ENCODE measurements around the gene PITRM1. TPM values are rescaled to one million over a fixed set of nuclear protein-coding genes. Genes with fewer than 3 reads are reported as not detected.
A peak's percentile ranks its signal among the peaks of the same experiment; 100 is the strongest.

Gene PITRM1
- polyA plus RNA-seq, 1 experiment: 68.5 TPM

GRCh38 chr10:3208481-3209406 is 36.2 kb upstream of the PITRM1 start:
- POLR2A ChIA-PET: no interaction called here
- Histone ChIP-seq H3K4me3 (ENCODE audit: low read depth, low read length) (no peak overlapping the region), H3K27me3 (ENCODE audit: control insufficient read depth, insufficient read depth, low read length) (peaks cover 15% of the 10 kb centered on the region), H3K36me3 (ENCODE audit: control insufficient read depth, insufficient read depth, low read length) (no peaks in the 10 kb centered on the region)
- TF ChIP-seq, protein P1, sequence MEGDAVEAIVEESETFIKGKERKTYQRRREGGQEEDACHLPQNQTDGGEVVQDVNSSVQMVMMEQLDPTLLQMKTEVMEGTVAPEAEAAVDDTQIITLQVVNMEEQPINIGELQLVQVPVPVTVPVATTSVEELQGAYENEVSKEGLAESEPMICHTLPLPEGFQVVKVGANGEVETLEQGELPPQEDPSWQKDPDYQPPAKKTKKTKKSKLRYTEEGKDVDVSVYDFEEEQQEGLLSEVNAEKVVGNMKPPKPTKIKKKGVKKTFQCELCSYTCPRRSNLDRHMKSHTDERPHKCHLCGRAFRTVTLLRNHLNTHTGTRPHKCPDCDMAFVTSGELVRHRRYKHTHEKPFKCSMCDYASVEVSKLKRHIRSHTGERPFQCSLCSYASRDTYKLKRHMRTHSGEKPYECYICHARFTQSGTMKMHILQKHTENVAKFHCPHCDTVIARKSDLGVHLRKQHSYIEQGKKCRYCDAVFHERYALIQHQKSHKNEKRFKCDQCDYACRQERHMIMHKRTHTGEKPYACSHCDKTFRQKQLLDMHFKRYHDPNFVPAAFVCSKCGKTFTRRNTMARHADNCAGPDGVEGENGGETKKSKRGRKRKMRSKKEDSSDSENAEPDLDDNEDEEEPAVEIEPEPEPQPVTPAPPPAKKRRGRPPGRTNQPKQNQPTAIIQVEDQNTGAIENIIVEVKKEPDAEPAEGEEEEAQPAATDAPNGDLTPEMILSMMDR (IDR thresholded peaks at IDR 0.05; ENCODE audit: insufficient read depth, low read depth, low read length): no peak
- DNase-seq (ENCODE audit: low read depth): no peak
- CTCF ChIA-PET: interaction anchor here (0.5 to 1.0 kb wide), 2 partner anchors 16 to 1447 kb away, joined by 3 read pairs; no protein-coding TSS in a partner anchor

DNA sequence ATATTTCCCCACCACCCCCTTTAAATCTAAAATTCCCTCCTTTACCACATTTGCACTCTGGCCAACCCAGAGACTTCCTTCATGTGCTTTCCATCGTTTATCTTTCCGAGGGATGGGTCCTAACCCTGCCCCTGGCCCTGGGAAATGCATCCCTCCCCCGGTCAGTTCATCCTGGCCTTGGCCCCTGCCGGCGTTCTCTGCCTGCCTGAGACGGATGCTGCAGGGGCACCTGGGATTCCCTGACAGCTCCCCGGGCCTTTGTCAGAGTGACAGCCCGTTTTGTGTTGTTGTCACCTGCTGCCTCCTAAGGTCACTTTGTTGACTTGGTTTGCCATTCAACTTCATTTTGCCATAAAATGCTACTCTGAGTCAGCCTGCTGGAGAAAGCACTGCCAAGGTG is 34.8 kb upstream of the PITRM1 start:
- ChIA-PET POLR2A (no interaction called here), CTCF (interaction anchor here (0.6 kb wide), 1 partner anchor 132 kb away, joined by 3 read pairs; no protein-coding TSS in a partner anchor)
- TF ChIP-seq, protein P1 (IDR thresholded peaks at IDR 0.05; ENCODE audit: insufficient read depth, low read depth, low read length): no peak
- DNase-seq (ENCODE audit: low read depth): no peak
- Histone ChIP-seq H3K27me3 (ENCODE audit: control insufficient read depth, insufficient read depth, low read length) (peaks cover 22% of the 10 kb centered on the region), H3K4me3 (ENCODE audit: low read depth, low read length) (no peak overlapping the region), H3K36me3 (ENCODE audit: control insufficient read depth, insufficient read depth, low read length) (no peaks in the 10 kb centered on the region)

DNA sequence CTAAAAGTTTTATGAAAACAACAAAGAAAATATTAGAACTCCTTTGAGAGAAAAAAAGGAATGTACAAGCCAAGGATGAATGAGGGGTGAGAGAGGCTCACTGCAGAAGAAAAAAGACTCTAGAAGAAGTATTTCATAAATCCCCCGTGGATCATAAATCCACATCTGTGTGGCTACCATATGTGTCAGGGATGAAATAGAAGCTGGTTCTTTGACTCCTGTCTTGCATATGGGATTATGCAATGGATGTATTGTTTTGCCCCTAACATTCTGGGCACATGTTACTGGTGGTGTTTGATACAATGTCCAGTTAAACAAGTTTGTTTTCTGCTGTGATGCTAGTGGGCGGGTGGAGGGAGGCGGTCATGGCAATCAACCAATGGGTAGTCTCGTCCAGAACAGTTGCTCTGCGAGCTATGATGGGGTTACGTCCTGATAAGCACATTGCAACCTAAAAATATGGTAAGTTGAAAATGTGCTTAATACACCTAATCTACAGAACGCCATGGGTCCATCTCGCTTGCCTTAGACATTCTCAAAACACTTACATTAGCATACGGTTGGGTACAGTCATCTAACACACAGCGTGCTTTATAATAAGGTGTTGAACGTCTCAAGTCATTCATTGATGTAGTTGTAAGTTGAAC is 34.1 kb upstream of the PITRM1 start:
- TF ChIP-seq, protein P1 (IDR thresholded peaks at IDR 0.05; ENCODE audit: insufficient read depth, low read depth, low read length): no peak
- no peak for DNase-seq (ENCODE audit: low read depth)
- ChIA-PET POLR2A (no interaction called here), CTCF (no interaction called here)
- no peaks in the 10 kb centered on the region for H3K36me3 ChIP-seq (ENCODE audit: control insufficient read depth, insufficient read depth, low read length)
- H3K27me3 ChIP-seq (ENCODE audit: control insufficient read depth, insufficient read depth, low read length): peaks cover 27% of the 10 kb centered on the region
- H3K4me3 ChIP-seq (ENCODE audit: low read depth, low read length): no peak overlapping the region

- no peak for DNase-seq (ENCODE audit: low read depth)
- Histone ChIP-seq H3K36me3 (ENCODE audit: control insufficient read depth, insufficient read depth, low read length) (no peaks in the 10 kb centered on the region), H3K4me3 (ENCODE audit: low read depth, low read length) (peak overlapping the region; percentile 27), H3K27me3 (ENCODE audit: control insufficient read depth, insufficient read depth, low read length) (peaks cover 36% of the 10 kb centered on the region)
- CTCF ChIA-PET: interaction anchor here (1.8 kb wide), 2 partner anchors 9 to 11 kb away, joined by 5 read pairs; no protein-coding TSS in a partner anchor
- TF ChIP-seq, protein P1 (IDR thresholded peaks at IDR 0.05; ENCODE audit: insufficient read depth, low read depth, low read length): no peak
- POLR2A ChIA-PET: no interaction called here
Observed at GRCh38 chr10:3203972-3204371, 31.4 kb upstream of the PITRM1 start.

Data from BJ (cell line).